SH-SY5Y (cell line): ENCODE measurements around the gene ILK.

ENCODE experiments used
- GATA2 ChIP-seq: IDR thresholded peaks from 2 replicates; pipeline ENCODE4 v1.6.1; 2011; ENCODE audit warnings: mild to moderate bottlenecking, low read depth, low read length
- GATA3 ChIP-seq: IDR thresholded peaks from 2 replicates; pipeline ENCODE4 v1.6.1; 2011; ENCODE audit warnings: low read depth, mild to moderate bottlenecking, low read length, moderate library complexity

- TF ChIP-seq GATA3: no peak
- TF ChIP-seq GATA2: no peak
Measured at GRCh38 chr11:6657346-6657745, 53.8 kb downstream of the ILK start.
